Chondrocyte (in vitro differentiated cells): ENCODE data around the gene UBTD1. TPM values are rescaled to one million over a fixed set of nuclear protein-coding genes. Genes with fewer than 3 reads are reported as not detected.
A peak's percentile ranks its signal among the peaks of the same experiment; 100 is the strongest.
"Not testable (repeated sequence)": the region's sequence is repeated elsewhere in the genome, so short reads cannot be mapped to it uniquely, and the experiment has no call there.

ENCODE experiments used
- DNase-seq: peaks from one replicate; pipeline ENCODE4 v3.0.0; 2021; ENCODE audit warnings: mixed read lengths, low spot score
- H3K27ac Mint-ChIP-seq: one replicate; pipeline ENCODE4 v1.8.0; 2021; ENCODE audit warnings: mild to moderate bottlenecking, moderate library complexity, mixed read lengths; ENCODE audit not compliant: unreplicated experiment
- H3K27me3 Mint-ChIP-seq: 2 replicates; pipeline ENCODE4 v1.8.0; 2021; ENCODE audit warnings: low read depth, mixed read lengths
- H3K36me3 Mint-ChIP-seq: 2 replicates; pipeline ENCODE4 v1.8.0; 2021; ENCODE audit warnings: low read depth, mixed read lengths
- H3K4me1 Mint-ChIP-seq: 2 replicates; pipeline ENCODE4 v1.8.0; 2021; ENCODE audit warnings: low read depth, mild to moderate bottlenecking, mixed read lengths
- H3K4me3 Mint-ChIP-seq: one replicate; pipeline ENCODE4 v1.8.0; 2021; ENCODE audit warnings: mild to moderate bottlenecking, moderate library complexity, mixed read lengths; ENCODE audit not compliant: unreplicated experiment
- H3K9me3 Mint-ChIP-seq: 2 replicates; pipeline ENCODE4 v1.8.0; 2021; ENCODE audit warnings: low read depth, mixed read lengths
- CTCF ChIP-seq: fragments of 200-600 bp; sonication (generic); IDR thresholded peaks from 2 replicates; pipeline ENCODE4 v1.5.0; 2021; ENCODE audit warnings: antibody characterized with exemption, mild to moderate bottlenecking, moderate library complexity
- total RNA-seq: library from RNA; stranded (reverse); gene quantifications from 3 replicates; pipeline ENCODE4 v1.2.1, GENCODE V29; 2021

The UBTD1 gene
- total RNA-seq, 1 donor from 2014 or later = 38.2 TPM

DNA sequence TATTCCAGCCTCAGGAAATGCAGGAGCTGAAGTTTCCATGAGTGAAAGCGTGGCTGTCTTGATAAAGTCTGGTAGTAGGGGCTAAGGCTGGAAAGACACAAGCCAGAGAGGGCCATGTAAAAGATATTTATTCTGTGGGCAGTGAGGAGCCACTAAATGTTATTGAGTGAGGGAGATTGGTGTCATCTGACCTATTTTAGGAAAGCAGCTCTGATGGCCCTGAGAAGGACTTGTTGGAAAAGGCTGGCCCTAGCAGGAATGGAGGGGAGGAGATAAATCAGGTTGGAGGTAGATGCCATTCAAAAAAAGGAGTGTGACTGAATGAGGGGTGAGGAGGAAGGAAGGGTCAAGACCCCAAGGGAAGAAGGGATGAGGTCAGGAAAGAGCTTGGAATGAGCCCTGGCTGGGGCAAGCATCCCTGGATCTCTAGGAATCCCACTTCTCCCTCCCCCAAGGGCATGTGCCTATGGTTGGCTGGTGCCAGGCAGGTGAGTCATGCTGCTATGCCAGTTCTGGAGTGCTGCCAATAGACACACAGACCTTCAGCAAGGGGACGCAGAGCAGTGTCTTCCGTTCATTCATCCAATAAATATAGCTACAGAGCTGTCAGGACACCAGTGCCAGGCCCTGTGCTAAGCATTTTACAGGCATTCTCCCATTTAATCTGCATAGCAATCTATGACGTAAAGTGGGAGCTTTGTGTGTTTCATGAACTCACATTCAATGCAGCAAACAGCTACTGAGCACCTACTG, 75.8 kb downstream of the UBTD1 start:
- Mint-ChIP-seq H3K9me3 (no peaks in the 10 kb centered on the region), H3K27me3 (no peaks in the 10 kb centered on the region), H3K36me3 (peaks cover 5% of the 10 kb centered on the region), H3K4me3 (no peak overlapping the region), H3K4me1 (peaks cover 52% of the 10 kb centered on the region), H3K27ac (peak overlapping the region; percentile 97)
- DNase-seq = peak; percentile 77
- TF ChIP-seq CTCF = no peak

- Mint-ChIP-seq H3K4me3 (no peak overlapping the region), H3K4me1 (peaks cover 52% of the 10 kb centered on the region), H3K27me3 (no peaks in the 10 kb centered on the region), H3K27ac (peak overlapping the region; percentile 97), H3K9me3 (no peaks in the 10 kb centered on the region), H3K36me3 (peaks cover 3% of the 10 kb centered on the region)
- DNase-seq = peak; percentile 55
- TF ChIP-seq CTCF = no peak
Measured at GRCh38 chr10:97575127-97575668, 76.5 kb downstream of the UBTD1 start.

DNA sequence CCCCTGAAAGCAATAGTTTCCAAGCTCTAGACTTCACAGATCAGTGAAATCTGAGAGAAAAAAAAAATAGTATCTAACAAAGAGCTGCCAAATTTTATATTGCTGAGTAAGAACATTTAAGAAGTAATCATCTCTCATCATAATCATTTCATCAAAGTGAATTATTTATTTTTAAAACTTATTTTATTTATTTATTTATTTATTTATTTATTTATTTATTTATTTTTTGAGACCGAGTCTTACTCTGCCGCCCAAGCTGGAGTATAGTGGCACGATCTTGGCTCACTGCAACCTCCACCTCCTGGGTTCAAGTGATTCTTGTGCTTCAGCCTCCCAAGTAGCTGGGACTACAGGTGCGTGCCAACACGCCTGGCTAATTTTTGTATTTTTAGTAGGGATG, 77.8 kb downstream of the UBTD1 start:
- not testable (repeated sequence) for H3K27me3 Mint-ChIP-seq, H3K9me3 Mint-ChIP-seq, H3K36me3 Mint-ChIP-seq, H3K4me3 Mint-ChIP-seq, DNase-seq
- peaks cover 46% of the 10 kb centered on the region for H3K4me1 Mint-ChIP-seq
- H3K27ac Mint-ChIP-seq = peak overlapping the region; percentile 24

- Mint-ChIP-seq H3K4me3 (no peak overlapping the region), H3K27me3 (no peaks in the 10 kb centered on the region), H3K36me3 (peaks cover 2% of the 10 kb centered on the region), H3K27ac (no peak overlapping the region), H3K4me1 (peaks cover 34% of the 10 kb centered on the region), H3K9me3 (no peaks in the 10 kb centered on the region)
- no peak for TF ChIP-seq CTCF
- DNase-seq = no peak
Measured at GRCh38 chr10:97577701-97578100, 79.0 kb downstream of the UBTD1 start.

DNA sequence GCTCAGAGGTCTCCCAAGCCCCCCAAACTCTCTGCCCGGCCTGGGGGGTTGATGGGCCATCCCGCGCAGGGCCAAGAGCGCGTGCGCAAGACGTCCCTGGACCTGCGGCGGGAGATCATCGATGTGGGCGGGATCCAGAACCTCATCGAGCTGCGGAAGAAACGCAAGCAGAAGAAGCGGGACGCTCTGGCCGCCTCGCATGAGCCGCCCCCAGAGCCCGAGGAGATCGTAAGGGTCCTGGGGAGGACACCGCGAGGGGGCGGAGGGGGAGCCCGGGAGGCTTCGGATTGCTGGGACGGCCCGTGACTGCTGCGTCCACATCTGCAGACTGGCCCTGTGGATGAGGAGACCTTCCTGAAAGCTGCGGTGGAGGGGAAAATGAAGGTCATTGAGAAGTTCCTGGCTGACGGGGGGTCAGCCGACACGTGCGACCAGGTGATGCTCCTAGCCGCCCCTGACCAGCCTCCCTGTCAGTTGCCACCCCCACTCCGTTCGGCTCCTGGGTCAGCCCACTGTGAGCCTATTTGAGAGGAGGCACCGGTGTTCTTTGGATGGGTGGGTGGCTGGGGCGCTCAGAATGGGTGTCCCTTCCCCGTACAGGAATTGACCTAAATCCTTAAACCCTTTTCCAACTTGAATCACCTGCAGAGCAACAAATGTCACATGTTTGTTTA, 79.6 kb downstream of the UBTD1 start:
- Mint-ChIP-seq H3K4me1 (peaks cover 28% of the 10 kb centered on the region), H3K4me3 (no peak overlapping the region), H3K27ac (no peak overlapping the region), H3K9me3 (no peaks in the 10 kb centered on the region), H3K27me3 (no peaks in the 10 kb centered on the region), H3K36me3 (no peaks in the 10 kb centered on the region)
- no peak for DNase-seq
- TF ChIP-seq CTCF = no peak
